ENCODE results near the gene PCSK6.

The PCSK6 gene

GRCh38 chr15:101370330-101371024, 119.0 kb downstream of the PCSK6 start:
- ATAC-seq (ENCODE audit: insufficient read depth, low read depth), result no peak
- Histone ChIP-seq H3K4me1 (ENCODE audit: insufficient read depth, low read length) (peaks cover 14% of the 10 kb centered on the region), H3K4me3 (ENCODE audit: low read depth in 1 of 2, low read length in 2 of 2) (no peak overlapping the region), H3K36me3 (ENCODE audit: insufficient read depth, low read length) (no peaks in the 10 kb centered on the region), H3K27me3 (ENCODE audit: insufficient read depth, low read length, poor library complexity) (no peaks in the 10 kb centered on the region), H3K9me3 (ENCODE audit: insufficient read depth, low read length, severe bottlenecking) (no peaks in the 10 kb centered on the region), H3K79me2 (ENCODE audit: insufficient read depth, low read length) (no peaks in the 10 kb centered on the region), H2AFZ (ENCODE audit: low read depth, low read length) (no peak overlapping the region), H3K4me2 (ENCODE audit: insufficient read depth, low read length) (no peak overlapping the region), H3K9ac (ENCODE audit: low read depth, low read length) (no peak overlapping the region), H4K20me1 (ENCODE audit: insufficient read depth, low read length) (no peaks in the 10 kb centered on the region), H3K27ac (ENCODE audit: low read length) (no peak overlapping the region)
- no peak for DNase-seq
- TF ChIP-seq EZH2 (IDR thresholded peaks at IDR 0.05; ENCODE audit: borderline replicate concordance, low read depth, low read length, severe bottlenecking) (no peak), CTCF (IDR thresholded peaks at IDR 0.05; ENCODE audit: borderline replicate concordance, extremely low read depth, low read length, poor library complexity, severe bottlenecking) (no peak)

- Histone ChIP-seq H3K36me3 (ENCODE audit: insufficient read depth, low read length) (no peaks in the 10 kb centered on the region), H3K4me1 (ENCODE audit: insufficient read depth, low read length) (peaks cover 14% of the 10 kb centered on the region), H3K4me2 (ENCODE audit: insufficient read depth, low read length) (no peak overlapping the region), H3K27me3 (ENCODE audit: insufficient read depth, low read length, poor library complexity) (no peaks in the 10 kb centered on the region), H4K20me1 (ENCODE audit: insufficient read depth, low read length) (no peaks in the 10 kb centered on the region), H3K27ac (ENCODE audit: low read length) (no peak overlapping the region), H3K9ac (ENCODE audit: low read depth, low read length) (no peak overlapping the region), H3K4me3 (ENCODE audit: low read depth in 1 of 2, low read length in 2 of 2) (no peak overlapping the region), H3K79me2 (ENCODE audit: insufficient read depth, low read length) (no peaks in the 10 kb centered on the region), H2AFZ (ENCODE audit: low read depth, low read length) (no peak overlapping the region), H3K9me3 (ENCODE audit: insufficient read depth, low read length, severe bottlenecking) (peaks cover 4% of the 10 kb centered on the region)
- TF ChIP-seq CTCF (IDR thresholded peaks at IDR 0.05; ENCODE audit: borderline replicate concordance, extremely low read depth, low read length, poor library complexity, severe bottlenecking) (no peak), EZH2 (IDR thresholded peaks at IDR 0.05; ENCODE audit: borderline replicate concordance, low read depth, low read length, severe bottlenecking) (no peak)
- no peak for ATAC-seq (ENCODE audit: insufficient read depth, low read depth)
- no peak for DNase-seq
Observed at GRCh38 chr15:101369676-101370075, 119.8 kb downstream of the PCSK6 start.

DNA sequence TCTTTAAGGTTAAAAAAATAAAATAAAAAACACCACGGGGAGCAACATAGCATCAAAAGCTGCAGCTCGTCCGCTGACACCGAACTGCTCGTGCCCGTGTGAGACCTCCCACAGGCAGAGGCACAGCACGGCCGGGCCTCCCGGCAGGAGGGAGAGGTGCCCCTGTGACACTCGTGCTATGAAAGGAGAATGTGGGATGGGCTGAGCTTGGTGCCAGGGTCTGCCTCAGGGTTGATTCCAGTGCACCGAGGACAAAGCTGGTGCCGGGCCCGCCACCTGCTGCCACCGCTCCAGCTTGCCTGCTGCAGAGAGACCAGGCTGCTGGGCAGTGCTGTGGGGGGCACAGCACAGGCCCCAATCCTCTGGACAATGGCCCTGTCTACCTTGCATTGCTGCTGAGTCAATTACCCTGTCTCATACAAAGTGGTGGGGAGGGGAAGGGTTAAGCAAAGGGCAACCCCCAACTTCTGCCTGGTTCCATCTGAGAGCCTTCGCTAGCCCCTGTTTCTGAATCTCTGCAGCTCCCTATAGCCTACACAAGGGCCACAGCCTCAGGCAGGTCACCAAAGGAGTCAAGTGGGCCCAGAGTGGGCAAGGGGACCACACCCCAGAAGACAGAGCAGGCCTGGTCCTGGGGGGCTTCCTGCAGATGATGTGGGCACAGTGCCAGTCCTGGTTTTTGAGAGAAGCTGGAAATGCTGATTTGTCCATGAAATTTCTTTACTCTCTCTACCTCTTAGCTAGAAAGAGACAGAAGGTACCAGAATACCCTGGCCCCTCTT, 120.5 kb downstream of the PCSK6 start:
- no peak for ATAC-seq (ENCODE audit: insufficient read depth, low read depth)

More for the DNA sequence above, 120.5 kb downstream of the PCSK6 start:
- Histone ChIP-seq H3K4me1 (ENCODE audit: insufficient read depth, low read length) (peaks cover 14% of the 10 kb centered on the region), H3K4me2 (ENCODE audit: insufficient read depth, low read length) (no peak overlapping the region), H3K79me2 (ENCODE audit: insufficient read depth, low read length) (no peaks in the 10 kb centered on the region), H4K20me1 (ENCODE audit: insufficient read depth, low read length) (no peaks in the 10 kb centered on the region), H3K27ac (ENCODE audit: low read length) (no peak overlapping the region), H3K27me3 (ENCODE audit: insufficient read depth, low read length, poor library complexity) (no peaks in the 10 kb centered on the region), H3K4me3 (ENCODE audit: low read depth in 1 of 2, low read length in 2 of 2) (no peak overlapping the region), H3K36me3 (ENCODE audit: insufficient read depth, low read length) (no peaks in the 10 kb centered on the region), H3K9ac (ENCODE audit: low read depth, low read length) (no peak overlapping the region), H2AFZ (ENCODE audit: low read depth, low read length) (no peak overlapping the region), H3K9me3 (ENCODE audit: insufficient read depth, low read length, severe bottlenecking) (peaks cover 6% of the 10 kb centered on the region)
- DNase-seq, result no peak
- no peak for TF ChIP-seq CTCF (IDR thresholded peaks at IDR 0.05; ENCODE audit: borderline replicate concordance, extremely low read depth, low read length, poor library complexity, severe bottlenecking)
- no peak for TF ChIP-seq EZH2 (IDR thresholded peaks at IDR 0.05; ENCODE audit: borderline replicate concordance, low read depth, low read length, severe bottlenecking)
